Measurements from ENCODE around the gene WRNIP1.

Gene WRNIP1

GRCh38 chr6:2763876-2764540 is 1.2 kb upstream of the WRNIP1 start:
- no peak for DNase-seq

DNA sequence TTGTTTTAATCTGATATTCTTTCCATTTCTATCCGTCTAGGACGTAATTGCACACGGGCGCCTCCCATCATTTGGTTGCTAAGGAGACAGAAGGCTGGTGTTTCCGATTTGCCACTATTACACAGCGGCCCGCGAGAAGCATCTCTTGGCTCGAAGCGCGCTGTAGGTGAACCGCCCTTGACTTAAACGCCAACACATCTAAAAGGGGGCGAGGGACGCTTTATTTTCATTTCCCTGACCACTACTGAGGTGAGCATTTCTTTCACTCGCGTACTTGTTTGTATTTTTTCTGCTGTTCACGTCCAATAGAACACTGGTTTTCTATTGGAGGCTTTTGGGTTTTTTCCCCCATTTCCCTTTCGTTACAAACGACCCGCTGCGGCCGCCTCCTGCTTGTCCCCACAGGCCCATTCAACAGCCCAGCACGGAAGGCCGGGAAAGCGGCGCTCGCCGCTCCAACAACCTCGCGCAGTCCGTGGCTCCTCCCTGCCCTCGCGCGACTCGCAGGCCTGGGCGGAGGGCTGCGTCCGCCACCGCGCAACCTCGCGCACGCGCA is 505 bp upstream of the WRNIP1 start:
- peak; percentile 66 to 68 for DNase-seq

DNA sequence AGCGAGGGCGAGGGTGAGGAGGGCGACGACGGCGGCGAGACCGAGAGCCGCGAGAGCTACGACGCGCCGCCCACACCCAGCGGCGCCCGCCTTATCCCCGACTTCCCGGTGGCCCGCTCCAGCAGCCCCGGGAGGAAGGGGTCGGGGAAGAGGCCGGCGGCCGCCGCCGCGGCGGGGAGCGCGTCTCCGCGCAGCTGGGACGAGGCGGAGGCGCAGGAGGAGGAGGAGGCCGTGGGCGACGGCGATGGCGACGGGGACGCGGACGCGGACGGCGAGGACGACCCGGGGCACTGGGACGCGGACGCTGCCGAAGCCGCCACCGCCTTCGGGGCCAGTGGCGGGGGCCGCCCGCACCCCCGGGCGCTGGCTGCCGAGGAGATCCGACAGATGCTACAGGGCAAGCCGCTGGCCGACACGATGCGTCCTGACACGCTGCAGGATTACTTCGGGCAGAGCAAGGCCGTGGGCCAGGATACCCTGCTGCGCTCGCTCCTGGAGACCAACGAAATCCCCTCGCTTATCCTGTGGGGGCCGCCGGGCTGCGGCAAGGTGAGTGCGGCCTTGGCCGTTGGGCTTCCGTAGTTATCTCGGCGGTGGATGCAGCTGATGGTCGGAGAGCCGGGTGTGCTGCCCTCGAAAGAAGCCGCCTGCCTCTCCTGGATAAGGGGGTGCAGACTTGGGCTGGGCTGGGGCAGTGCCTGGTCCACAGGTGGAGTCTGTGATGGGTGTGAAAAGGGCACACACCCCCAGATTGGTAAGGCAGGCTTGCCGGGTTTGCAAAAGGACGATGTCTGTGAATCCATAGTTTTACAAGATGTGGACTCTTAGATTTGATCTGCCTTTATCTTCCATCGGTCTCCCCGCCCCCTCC is 938 bp downstream of the WRNIP1 start:
- peak; percentile 51 to 65 for DNase-seq

- DNase-seq: no peak
These were observed 1.8 kb downstream of the WRNIP1 start for GRCh38 chr6:2766767-2767656.

DNA sequence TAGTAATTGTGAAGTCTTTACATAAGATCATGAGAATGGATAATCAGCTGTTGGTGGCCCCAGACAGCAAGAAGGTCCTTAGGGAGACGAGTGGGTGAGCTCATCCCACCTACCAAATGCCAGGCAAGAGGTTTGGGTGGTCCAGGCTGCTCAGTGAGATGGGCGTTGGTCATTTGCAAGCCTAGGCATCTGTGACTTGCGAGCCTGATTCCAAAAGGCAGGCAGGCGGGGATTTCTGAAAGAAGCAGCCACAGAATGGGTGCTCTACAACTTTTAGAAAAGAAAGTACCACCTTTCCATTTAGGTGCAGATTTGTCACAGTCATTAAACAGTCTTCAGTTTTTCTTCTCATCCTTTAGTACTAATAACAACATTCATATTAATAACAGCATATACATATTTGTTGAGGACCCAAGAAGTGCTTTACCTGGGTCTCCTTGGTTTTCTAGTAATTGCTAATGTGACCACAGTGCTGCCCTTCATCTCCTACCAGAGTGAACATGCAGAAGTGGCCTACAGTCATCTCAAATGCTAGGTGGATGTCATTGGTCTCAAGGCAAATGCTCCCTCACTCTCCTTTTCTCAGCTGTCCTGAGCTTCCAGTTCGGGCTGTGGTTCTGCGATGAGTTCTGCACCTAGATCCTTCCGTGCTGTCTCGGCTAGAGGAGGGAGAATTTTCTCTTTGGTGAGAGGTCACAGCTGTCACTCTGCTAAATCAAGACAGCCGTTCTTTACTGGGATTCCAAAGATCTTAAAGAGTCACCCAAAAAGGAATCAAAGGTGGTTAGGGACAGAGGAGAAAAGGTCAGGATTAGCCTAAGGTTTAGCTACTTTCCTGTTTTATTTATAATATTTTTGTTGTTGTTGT is 2.7 kb downstream of the WRNIP1 start:
- DNase-seq: no peak

DNA sequence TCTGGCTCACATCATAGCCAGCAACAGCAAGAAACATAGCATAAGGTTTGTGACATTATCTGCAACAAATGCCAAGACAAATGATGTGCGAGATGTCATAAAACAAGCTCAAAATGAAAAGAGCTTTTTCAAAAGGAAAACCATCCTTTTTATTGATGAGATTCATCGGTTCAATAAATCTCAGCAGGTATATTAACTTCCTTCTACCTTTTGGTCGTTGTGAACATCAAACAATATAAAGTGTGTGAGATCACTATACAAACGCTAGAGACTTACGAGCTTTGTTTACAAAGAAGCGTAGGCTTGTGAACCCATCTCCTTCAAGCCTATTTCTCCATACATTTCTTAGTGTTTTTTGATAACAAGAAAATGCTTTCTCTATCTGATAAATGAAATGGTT is 3.5 kb downstream of the WRNIP1 start:
- no peak for DNase-seq

DNA sequence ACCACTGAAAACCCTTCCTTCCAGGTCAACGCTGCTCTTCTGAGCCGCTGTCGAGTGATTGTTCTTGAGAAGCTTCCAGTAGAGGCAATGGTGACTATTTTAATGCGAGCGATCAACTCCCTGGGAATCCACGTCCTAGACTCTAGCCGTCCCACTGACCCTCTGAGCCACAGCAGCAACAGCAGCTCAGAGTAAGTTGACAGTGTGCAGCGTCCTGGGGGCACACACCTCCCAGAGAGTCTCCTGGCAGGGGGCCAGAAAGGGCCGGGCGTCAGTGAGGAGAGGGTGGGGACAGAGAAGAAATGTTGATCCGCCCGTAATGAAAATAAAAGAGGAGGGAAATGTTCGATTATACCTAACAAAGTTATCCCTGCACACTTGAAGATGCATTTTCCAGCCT is 5.0 kb downstream of the WRNIP1 start:
- no peak for DNase-seq

DNA sequence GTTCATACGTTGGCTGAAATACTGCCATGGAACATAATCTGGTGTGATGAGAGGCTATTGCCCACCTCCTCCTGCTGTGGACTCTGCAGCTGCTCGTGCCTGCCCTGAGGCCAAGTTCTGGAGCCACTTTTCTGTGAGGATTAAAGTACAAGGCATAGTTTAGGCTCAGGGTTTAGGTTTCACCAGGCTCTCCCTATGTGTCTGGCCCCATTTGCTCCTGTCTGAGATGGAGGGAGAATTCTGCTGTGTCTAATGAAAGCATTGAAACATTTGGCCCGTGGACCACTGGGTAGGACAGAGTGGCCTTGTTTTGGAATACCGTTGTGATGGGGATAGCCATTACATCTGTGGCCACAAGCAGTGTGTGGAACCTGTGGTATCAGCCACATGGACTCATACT is 5.9 kb downstream of the WRNIP1 start:
- DNase-seq: no peak

GRCh38 chr6:2772840-2773239 is 7.6 kb downstream of the WRNIP1 start:
- DNase-seq: no peak

GRCh38 chr6:2773449-2773848 is 8.3 kb downstream of the WRNIP1 start:
- DNase-seq: no peak

- DNase-seq: no peak
These were observed 9.8 kb downstream of the WRNIP1 start for GRCh38 chr6:2775003-2775402.

- no peak for DNase-seq
These were observed 12.1 kb downstream of the WRNIP1 start for GRCh38 chr6:2777249-2777648.

- no peak for DNase-seq
These were observed 15.0 kb downstream of the WRNIP1 start for GRCh38 chr6:2780102-2780737.

DNA sequence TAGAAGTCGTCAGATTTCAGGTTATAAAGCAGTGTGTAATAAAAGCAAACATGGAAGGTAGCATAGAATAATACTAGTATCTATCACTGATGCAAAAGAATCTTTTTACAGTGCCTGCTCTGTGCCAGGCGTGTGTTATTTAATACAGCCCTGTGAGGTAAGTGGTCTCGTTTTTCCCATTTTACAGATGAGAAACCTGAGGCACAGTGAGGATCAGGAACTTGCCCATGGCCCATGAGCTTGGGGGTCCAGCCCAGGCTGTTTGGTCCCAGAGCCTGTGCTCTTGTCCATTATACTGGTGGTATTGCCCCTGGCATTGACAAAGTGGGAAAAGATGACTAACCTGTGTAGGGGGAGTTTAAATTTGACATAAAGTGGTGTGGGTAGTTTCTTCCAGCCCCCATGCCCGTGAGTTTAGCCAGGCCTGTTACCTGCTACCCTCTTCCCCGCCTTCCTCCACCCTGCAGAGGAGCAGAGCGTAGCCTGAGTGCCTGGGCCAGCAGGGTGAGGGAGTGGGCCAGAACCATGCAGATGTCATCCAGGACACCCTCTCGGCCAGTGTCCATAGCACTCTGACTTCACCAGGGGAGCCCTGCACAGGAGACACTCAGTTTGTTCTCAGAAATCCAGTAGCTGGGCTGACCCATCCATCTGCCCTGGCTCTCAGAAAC is 16.6 kb downstream of the WRNIP1 start:
- DNase-seq: no peak

GRCh38 chr6:2782356-2782708 is 17.1 kb downstream of the WRNIP1 start:
- no peak for DNase-seq

DNA sequence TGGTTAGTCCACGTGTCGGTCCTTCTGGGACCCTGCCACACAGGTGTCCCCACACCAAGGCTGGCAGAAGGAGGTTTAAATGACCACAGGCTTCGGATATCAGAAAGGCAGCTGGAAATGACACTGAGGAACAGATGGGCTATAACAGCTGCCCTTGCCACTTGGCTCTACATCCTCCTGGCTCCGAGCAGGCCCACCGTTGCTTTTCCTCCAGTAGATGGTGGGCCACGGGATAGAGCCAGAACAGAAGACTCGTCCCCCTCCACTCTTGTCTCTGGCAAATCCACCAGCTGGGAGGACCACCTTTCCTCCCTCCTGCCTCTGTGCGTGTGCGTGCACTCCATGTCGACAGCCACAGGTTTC is 17.6 kb downstream of the WRNIP1 start:
- DNase-seq: no peak

DNA sequence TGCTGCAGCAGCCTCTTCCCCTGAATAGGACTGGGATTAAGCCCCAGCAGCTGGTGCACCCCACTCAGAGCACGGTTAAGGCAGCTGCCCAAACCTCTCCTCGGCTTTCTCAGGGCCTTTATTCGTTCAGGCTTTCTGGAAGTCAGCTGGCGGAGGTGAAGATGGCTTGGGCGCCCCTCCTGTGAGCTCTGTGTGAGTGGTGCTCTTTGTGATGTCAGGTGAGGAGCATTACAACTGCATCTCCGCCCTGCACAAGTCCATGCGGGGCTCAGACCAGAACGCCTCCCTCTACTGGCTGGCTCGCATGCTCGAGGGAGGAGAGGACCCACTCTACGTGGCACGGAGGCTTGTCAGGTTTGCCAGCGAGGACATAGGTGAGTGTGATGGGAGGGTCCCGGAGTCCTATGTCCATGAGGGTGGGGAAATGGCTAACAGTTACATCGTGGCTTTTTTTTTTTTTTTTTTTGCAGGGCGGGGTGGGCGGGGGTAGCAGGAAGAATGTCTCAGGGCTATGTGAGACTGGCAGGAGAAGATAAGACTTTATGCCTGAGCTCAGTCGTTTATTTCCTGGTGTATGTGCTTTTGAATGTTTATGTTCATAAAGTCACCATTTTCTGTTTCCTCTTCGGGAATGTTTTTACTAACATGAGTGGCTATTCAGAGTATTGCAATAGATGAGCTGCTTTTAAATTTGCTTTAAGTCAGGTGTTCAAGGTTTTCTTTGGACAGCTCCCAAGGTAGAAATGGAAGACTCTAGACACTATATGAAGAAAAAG is 18.2 kb downstream of the WRNIP1 start:
- no peak for DNase-seq

- no peak for DNase-seq
These were observed 18.9 kb downstream of the WRNIP1 start for GRCh38 chr6:2784061-2784460.

- DNase-seq: no peak
These were observed 19.7 kb downstream of the WRNIP1 start for GRCh38 chr6:2784930-2785329.

DNA sequence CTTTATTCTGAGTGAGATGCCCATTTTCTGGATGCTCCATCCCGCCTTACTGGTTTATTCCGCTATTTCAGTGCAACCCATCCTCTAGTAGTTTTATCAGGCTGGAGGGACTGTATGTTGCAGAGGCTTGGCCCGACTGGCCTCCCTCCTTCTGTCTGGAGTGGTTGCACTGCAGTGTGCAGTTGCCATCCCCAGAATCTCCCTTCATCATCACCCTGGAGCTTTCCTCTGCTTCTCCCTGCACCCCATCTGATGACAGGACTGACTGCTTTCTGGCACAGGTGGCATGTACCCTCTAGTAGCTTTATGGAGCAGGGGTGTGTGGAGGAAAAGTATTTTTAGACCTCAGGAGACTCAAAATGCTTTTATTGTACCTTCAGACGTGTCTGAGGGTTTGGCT is 21.1 kb downstream of the WRNIP1 start:
- no peak for DNase-seq
